ENCODE results near the gene SPIB.
"Not testable (repeated sequence)": the region's sequence is repeated elsewhere in the genome, so short reads cannot be mapped to it uniquely, and the experiment has no call there.

Gene SPIB

GRCh38 chr19:50418176-50419021 lies at the start of gene SPIB:
Gene SPIB (plus strand): TSS chr19:50418938. CDS start chr19:50418963, 25 bp downstream.
- DNase-seq (ENCODE audit: low spot score), result peak; percentile 51

GRCh38 chr19:50371914-50372475 lies 46.7 kb upstream of the SPIB start:
- DNase-seq (ENCODE audit: low spot score), result no peak

DNA sequence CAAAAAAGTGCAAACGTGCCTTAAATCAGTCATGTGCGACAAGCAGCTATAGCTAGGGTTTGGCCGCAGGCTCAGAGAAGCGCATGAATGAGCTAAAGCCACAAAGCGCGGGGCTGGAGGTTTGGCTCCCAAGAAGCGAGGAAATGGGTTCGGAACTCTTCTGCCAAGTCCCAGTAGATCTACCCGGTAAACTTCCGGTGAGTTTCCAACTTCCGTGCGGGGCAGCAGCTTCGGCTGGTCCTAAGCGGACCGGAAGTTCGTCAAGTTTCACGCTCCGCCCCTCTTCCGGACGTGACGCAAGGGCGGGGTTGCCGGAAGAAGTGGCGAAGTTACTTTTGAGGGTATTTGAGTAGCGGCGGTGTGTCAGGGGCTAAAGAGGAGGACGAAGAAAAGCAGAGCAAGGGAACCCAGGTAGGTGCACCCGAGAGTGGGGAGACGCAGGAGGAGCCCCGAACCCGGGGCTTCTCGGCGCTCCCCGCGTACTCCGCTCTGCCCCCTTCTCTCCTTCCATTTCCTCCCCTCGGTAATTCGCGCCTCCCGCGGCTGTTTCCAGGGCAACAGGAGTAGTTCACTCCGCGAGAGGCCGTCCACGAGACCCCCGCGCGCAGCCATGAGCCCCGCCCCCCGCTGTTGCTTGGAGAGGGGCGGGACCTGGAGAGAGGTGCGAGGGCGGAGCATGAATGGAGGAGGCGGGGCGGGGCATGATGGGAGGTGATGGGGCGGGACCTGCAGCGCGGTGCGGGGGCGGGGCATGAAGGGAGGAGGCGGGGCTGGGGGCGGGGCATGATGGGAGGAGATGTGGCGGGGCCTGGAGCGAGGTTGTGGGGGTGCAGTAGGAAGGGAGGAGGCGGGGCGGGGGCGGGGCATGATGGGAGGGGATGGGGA lies 42.3 kb upstream of the SPIB start, which contains the start of gene NR1H2:
Gene NR1H2, plus strand, starts transcription at position 292 of the 885 bp plus-strand sequence. CDS start 1,149 bp downstream, outside the sequence.
- peak; percentile 91 for DNase-seq (ENCODE audit: low spot score)

DNA sequence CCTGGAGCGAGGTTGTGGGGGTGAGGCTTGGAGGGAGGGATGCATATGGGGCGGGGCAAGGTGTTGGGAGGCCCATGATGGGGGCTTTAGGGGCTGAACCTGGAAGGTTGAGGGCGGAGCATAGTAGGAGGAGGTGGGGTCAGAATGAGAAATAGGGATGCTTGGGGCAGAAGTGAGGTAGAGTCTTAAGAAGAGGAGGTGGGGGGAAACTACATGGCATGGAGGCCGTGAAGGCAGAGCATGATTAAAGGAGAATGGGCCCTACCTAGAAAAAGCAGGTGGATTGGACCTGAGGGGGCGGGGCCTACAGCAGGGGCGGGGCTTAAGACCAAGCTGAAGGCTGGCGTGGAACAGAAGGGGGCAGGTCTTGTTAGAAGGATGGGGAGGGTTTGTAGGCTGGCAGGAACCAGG lies 41.7 kb upstream of the SPIB start:
- peak; percentile 51 for DNase-seq (ENCODE audit: low spot score)

- no peak for DNase-seq (ENCODE audit: low spot score)
Measured at GRCh38 chr19:50377517-50377916, 41.2 kb upstream of the SPIB start.

DNA sequence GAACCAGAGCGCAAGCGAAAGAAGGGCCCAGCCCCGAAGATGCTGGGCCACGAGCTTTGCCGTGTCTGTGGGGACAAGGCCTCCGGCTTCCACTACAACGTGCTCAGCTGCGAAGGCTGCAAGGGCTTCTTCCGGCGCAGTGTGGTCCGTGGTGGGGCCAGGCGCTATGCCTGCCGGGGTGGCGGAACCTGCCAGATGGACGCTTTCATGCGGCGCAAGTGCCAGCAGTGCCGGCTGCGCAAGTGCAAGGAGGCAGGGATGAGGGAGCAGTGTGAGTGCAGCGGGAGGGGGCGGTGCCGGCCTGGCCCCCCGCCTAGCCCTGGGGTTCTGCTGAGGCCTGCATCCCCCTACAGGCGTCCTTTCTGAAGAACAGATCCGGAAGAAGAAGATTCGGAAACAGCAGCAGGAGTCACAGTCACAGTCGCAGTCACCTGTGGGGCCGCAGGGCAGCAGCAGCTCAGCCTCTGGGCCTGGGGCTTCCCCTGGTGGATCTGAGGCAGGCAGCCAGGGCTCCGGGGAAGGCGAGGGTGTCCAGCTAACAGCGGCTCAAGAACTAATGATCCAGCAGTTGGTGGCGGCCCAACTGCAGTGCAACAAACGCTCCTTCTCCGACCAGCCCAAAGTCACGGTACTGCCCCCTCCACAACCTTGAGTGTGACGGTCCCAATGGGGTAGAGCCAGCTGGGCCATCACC lies 40.4 kb upstream of the SPIB start:
- no peak for DNase-seq (ENCODE audit: low spot score)

DNA sequence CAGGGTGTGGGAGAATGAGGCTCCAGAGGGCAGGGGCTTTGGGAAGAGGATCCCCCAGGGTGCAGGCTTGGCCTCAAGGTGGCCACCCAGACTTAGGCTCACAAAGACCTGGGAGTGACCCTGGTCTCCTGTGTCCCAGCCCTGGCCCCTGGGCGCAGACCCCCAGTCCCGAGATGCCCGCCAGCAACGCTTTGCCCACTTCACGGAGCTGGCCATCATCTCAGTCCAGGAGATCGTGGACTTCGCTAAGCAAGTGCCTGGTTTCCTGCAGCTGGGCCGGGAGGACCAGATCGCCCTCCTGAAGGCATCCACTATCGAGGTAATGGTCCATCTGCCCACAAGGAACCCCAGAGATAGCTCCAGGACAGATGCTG lies 39.9 kb upstream of the SPIB start:
- no peak for DNase-seq (ENCODE audit: low spot score)

DNA sequence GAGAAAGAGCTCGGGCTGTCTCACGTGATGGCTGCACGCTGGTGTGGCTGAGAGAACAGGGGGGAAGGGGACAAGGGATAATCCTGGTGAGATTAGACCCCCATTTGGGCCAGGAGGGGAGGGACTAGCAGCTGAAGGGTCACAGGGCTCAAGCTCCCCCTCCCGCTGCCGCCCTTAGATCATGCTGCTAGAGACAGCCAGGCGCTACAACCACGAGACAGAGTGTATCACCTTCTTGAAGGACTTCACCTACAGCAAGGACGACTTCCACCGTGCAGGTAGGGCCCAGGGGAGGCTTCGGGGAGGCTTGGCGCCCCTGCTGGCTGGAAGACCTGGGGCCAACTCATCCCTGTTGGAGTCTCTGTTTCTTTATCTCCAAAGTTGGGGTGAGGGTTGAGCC lies 39.1 kb upstream of the SPIB start:
- DNase-seq (ENCODE audit: low spot score), result no peak

DNA sequence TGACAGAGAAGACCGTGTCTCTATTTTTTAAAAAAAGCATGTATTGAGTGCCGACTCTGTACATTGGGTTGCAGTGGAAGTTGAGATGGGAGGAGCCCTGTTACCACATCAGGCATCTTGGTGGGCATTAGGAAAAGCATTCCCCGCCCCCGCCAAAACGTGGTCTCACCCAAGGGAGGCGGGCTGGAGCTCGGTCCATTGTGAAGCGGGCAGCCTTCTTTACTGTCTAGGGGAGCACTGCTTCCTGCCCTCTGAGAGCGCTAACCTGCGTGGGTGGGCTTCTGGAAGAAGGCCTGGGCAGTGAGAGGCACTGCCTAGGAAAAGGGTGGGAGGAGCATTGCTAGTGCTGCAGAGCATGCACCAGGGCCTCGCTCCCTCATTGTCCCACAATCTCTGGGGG lies 38.6 kb upstream of the SPIB start:
- DNase-seq (ENCODE audit: low spot score), result no peak

DNA sequence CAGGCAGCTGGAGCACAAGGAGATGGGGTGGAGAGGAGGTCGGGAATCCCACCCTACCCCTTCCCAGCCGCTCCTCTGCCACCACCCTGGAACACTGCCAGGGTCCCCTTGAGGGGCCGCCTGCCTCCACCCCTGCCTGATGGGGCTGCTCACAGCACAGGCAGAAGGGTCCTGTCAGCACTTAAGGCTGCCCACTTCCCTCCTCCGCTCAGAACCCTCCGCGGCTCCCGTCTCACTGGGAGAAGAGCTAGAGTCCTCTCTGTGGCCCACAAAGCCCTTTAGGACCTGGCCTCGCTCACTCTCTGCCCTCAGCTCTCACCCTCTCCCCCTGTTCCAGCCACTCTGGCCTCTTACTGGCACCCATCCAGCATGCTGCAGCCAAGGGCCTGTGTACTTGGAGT lies 38.0 kb upstream of the SPIB start:
- no peak for DNase-seq (ENCODE audit: low spot score)

DNA sequence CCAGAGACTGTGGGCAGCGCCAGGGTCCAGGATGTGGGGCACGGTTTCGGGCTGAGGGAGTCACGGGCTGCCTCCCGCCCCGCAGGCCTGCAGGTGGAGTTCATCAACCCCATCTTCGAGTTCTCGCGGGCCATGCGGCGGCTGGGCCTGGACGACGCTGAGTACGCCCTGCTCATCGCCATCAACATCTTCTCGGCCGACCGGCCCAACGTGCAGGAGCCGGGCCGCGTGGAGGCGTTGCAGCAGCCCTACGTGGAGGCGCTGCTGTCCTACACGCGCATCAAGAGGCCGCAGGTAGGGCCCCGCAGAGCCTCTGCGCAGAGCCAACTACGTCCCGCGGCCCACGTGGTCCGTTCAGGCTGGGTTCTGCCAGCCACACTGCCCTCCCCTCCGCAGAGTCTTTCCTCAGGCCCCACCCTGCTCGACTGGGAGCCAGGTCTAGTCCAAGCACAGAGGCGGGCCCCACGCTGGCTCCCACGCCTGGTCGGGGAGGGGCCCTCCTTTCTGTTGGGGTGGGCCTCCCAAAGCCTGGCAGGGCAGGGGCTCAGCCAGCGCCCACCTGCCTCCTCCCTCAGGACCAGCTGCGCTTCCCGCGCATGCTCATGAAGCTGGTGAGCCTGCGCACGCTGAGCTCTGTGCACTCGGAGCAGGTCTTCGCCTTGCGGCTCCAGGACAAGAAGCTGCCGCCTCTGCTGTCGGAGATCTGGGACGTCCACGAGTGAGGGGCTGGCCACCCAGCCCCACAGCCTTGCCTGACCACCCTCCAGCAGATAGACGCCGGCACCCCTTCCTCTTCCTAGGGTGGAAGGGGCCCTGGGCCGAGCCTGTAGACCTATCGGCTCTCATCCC lies 36.6 kb upstream of the SPIB start:
- DNase-seq (ENCODE audit: low spot score), result no peak

GRCh38 chr19:50383001-50383851 lies 35.5 kb upstream of the SPIB start:
- DNase-seq (ENCODE audit: low spot score), result no peak

- peak; percentile 99 for DNase-seq (ENCODE audit: low spot score)
Measured at GRCh38 chr19:50383852-50384684, 34.7 kb upstream of the SPIB start, which contains the start of gene POLD1. Gene POLD1 (plus strand): TSS chr19:50384347. CDS start chr19:50398852, 14,505 bp downstream.

DNA sequence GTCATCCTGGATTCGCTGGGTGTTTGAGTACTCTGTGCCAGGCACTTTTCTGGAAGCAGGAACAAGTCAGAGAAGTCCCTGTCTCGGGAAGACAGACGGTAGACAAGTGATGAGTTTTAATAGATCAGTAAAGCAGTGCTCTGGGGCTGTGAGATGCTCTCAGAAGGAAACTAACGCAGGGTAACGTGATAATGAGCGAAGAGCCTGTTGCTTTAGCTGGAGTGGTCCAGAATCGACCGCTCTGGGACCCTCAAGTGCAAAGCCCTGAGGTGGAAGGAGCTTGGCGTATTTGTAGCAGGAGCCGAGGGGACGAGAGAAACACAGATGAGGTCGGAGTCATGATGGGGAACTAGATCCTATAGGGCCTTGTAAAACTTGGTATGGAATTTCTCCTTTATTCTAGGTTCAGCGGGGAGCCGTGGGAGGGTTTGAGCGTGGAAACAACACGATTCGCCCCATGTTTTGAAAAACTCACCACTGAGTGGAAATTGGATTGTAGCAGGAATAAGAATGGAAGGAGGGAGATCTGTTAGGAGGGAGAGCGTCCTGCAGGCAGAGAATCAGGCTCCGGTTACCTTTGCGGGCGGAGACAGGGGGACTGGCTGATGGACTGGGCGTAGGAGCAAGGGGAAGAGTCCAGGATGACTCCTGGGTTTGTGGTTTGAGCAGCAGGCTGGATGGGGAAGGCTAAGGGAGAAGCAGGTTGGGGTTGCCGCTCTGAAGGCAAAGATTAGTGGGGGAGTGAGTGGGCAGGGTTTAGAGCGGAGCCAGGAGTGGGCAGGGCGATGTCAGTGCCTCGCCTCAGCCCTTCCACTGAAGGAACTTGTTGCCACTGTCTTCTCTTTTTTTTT lies 33.8 kb upstream of the SPIB start:
- DNase-seq (ENCODE audit: low spot score), result no peak

DNA sequence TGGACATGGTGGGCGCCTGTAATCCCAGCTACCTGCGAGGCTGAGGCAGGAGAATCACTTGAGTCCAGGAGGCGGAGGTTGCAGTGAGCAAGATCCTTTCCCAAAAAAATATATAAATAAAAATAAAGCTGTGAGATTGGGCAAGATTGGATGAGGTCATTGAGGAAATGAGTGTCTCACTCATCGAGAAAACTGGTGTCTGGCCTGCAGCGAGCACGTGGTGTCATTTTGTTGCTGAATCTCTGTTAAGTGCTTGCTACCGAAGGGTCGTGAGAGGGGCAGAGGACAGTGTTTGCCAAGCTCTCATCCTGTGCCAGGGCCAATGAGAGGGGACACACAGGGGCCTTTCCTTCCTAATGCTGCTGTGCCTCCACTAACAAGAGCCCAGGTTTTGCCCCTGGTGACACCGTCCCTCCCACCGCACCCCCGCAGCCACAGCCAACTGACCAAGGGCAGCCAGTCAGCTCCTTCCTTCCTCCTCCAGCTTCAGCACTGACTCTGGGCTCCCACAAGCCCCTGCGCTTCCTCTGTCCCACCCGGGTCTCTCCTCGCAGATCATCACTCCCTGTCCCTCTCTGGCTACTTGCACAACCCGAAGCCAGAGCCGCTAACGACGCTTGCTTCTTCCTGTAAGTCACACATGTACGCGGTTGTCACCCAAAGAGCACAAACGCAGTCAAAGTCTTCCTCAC lies 31.4 kb upstream of the SPIB start:
- DNase-seq (ENCODE audit: low spot score), result no peak

DNA sequence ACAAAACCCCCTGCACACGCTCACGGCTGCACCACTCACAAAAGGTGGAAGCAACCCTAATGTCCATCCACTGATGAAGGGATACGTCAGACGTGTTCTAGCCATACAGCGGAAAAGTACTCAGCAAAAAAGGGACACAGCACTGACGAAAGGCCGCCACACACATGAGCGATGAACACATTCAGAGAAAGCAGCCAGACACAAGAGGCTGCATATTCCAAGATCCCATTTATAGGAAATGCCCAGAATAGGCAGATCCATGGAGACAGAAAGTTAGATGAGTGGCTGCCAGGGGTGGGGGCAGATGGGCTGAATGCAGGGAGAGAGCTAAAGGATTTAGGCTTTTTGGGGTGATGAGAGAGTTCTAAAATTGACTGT lies 30.9 kb upstream of the SPIB start:
- no peak for DNase-seq (ENCODE audit: low spot score)

GRCh38 chr19:50390295-50390694 lies 28.4 kb upstream of the SPIB start:
- DNase-seq (ENCODE audit: low spot score), result not testable (repeated sequence)
